ENCODE results near the gene PLCL2.

Gene PLCL2

GRCh38 chr3:16896094-16896627, 11.4 kb downstream of the PLCL2 start:
- no peak for DNase-seq

- no peak for DNase-seq
Observed at GRCh38 chr3:16896820-16897219, 12.1 kb downstream of the PLCL2 start.

- peak in 1 of 5 experiments; percentile 15 for DNase-seq
Observed at GRCh38 chr3:16897254-16897926, 12.6 kb downstream of the PLCL2 start.

- DNase-seq, result no peak
Observed at GRCh38 chr3:16898595-16899395, 14.0 kb downstream of the PLCL2 start.

GRCh38 chr3:16899919-16900318, 15.2 kb downstream of the PLCL2 start:
- DNase-seq, result no peak

- peak in 2 of 5 experiments; percentile 17 to 58 for DNase-seq
Observed at GRCh38 chr3:16900779-16901440, 16.2 kb downstream of the PLCL2 start.

GRCh38 chr3:16904423-16905417, 20.0 kb downstream of the PLCL2 start:
- DNase-seq, result peak in 1 of 5 experiments; percentile 35

- DNase-seq, result no peak
Observed at GRCh38 chr3:16905704-16906103, 20.9 kb downstream of the PLCL2 start.

GRCh38 chr3:16906682-16907081, 21.9 kb downstream of the PLCL2 start:
- peak in 1 of 5 experiments; percentile 13 for DNase-seq

GRCh38 chr3:16907243-16907642, 22.5 kb downstream of the PLCL2 start:
- peak in 1 of 5 experiments; percentile 43 for DNase-seq

GRCh38 chr3:16908016-16908807, 23.5 kb downstream of the PLCL2 start:
- DNase-seq, result no peak

GRCh38 chr3:16908896-16909295, 24.1 kb downstream of the PLCL2 start:
- no peak for DNase-seq

GRCh38 chr3:16909802-16910201, 25.0 kb downstream of the PLCL2 start:
- no peak for DNase-seq

GRCh38 chr3:16910207-16910606, 25.5 kb downstream of the PLCL2 start:
- no peak for DNase-seq

GRCh38 chr3:16911916-16912315, 27.2 kb downstream of the PLCL2 start:
- DNase-seq, result no peak

- DNase-seq, result no peak
Observed at GRCh38 chr3:16912400-16913263, 27.9 kb downstream of the PLCL2 start.

- no peak for DNase-seq
Observed at GRCh38 chr3:16913264-16913580, 28.5 kb downstream of the PLCL2 start.

GRCh38 chr3:16916840-16917239, 32.1 kb downstream of the PLCL2 start:
- DNase-seq, result no peak

GRCh38 chr3:16917256-16917935, 32.6 kb downstream of the PLCL2 start:
- DNase-seq, result no peak
